ENCODE results near the gene ZFAND3.

GRCh38 chr6:38110481-38110971, 291.0 kb downstream of the ZFAND3 start:
- TF ChIP-seq CTCF (IDR thresholded peaks at IDR 0.05) (no peak), EZH2 (IDR thresholded peaks at IDR 0.05; ENCODE audit: borderline replicate concordance, insufficient read depth, low read depth, low read length, poor library complexity, severe bottlenecking) (no peak)
